Astrocyte (in vitro differentiated cells and primary cell): ENCODE measurements around the gene DGCR2. TPM values are rescaled to one million over a fixed set of nuclear protein-coding genes. Genes with fewer than 3 reads are reported as not detected.

Source experiments
- DNase-seq: peaks from one replicate; pipeline ENCODE4 v3.0.0-alpha.2; 2010; ENCODE audit warnings: low read depth
- FAIRE-seq: peaks from 2 replicates; lab custom pipeline; 2011; peaks lifted over from hg19 to GRCh38; lab: Jason Lieb, UNC
- H2AFZ ChIP-seq: 2 replicates; pipeline ENCODE4 v1.6.0; 2012; ENCODE audit warnings: low read depth, low read length, inconsistent platforms
- H3K27ac ChIP-seq: 2 replicates; pipeline ENCODE4 v1.5.1; 2011; ENCODE audit warnings: low read depth, low read length, inconsistent platforms
- H3K27me3 ChIP-seq: 2 replicates; pipeline ENCODE4 v1.6.0; 2011; ENCODE audit warnings: low read length, inconsistent platforms; ENCODE audit not compliant: insufficient read depth
- H3K36me3 ChIP-seq: 2 replicates; pipeline ENCODE4 v1.5.1; 2011; ENCODE audit warnings: low read length, inconsistent platforms; ENCODE audit not compliant: insufficient read depth
- H3K4me1 ChIP-seq: 2 replicates; pipeline ENCODE4 v1.5.1; 2011; ENCODE audit warnings: low read length, inconsistent platforms; ENCODE audit not compliant: insufficient read depth
- H3K4me2 ChIP-seq: 2 replicates; pipeline ENCODE4 v1.6.0; 2012; ENCODE audit warnings: low read length, inconsistent platforms
- H3K4me3 ChIP-seq: 2 replicates; pipeline ENCODE4 v1.5.1; 2011; ENCODE audit warnings: low read depth, mild to moderate bottlenecking, low read length, inconsistent platforms; ENCODE audit not compliant: insufficient read depth
- H3K79me2 ChIP-seq: 2 replicates; pipeline ENCODE4 v1.6.0; 2012; ENCODE audit warnings: mild to moderate bottlenecking, low read length, inconsistent platforms; ENCODE audit not compliant: insufficient read depth
- H3K9ac ChIP-seq: 2 replicates; pipeline ENCODE4 v1.6.0; 2012; ENCODE audit warnings: mild to moderate bottlenecking, low read length, inconsistent platforms
- H3K9me3 ChIP-seq: 2 replicates; pipeline ENCODE4 v1.5.1; 2012; ENCODE audit warnings: low read depth, mild to moderate bottlenecking, low read length, inconsistent platforms; ENCODE audit not compliant: insufficient read depth
- H4K20me1 ChIP-seq: 2 replicates; pipeline ENCODE4 v1.6.0; 2012; ENCODE audit warnings: low read length, inconsistent platforms; ENCODE audit not compliant: insufficient read depth
- H3K27ac Mint-ChIP-seq: one replicate; pipeline ENCODE4 v1.8.0; 2021; ENCODE audit warnings: mild to moderate bottlenecking, mixed read lengths; ENCODE audit not compliant: unreplicated experiment
- H3K27me3 Mint-ChIP-seq: one replicate; pipeline ENCODE4 v1.8.0; 2021; ENCODE audit warnings: low read depth, mixed read lengths; ENCODE audit not compliant: unreplicated experiment
- H3K36me3 Mint-ChIP-seq: one replicate; pipeline ENCODE4 v1.8.0; 2021; ENCODE audit warnings: low read depth, mixed read lengths; ENCODE audit not compliant: unreplicated experiment
- H3K4me1 Mint-ChIP-seq: one replicate; pipeline ENCODE4 v1.8.0; 2021; ENCODE audit warnings: low read depth, mixed read lengths; ENCODE audit not compliant: unreplicated experiment
- H3K4me3 Mint-ChIP-seq: one replicate; pipeline ENCODE4 v1.8.0; 2021; ENCODE audit warnings: mild to moderate bottlenecking, moderate library complexity, mixed read lengths; ENCODE audit not compliant: unreplicated experiment
- H3K9me3 Mint-ChIP-seq: one replicate; pipeline ENCODE4 v1.8.0; 2021; ENCODE audit warnings: mild to moderate bottlenecking, mixed read lengths; ENCODE audit not compliant: unreplicated experiment
- CTCF ChIP-seq: IDR thresholded peaks from 2 replicates; pipeline ENCODE4 v1.5.1; 2011; ENCODE audit warnings: low read depth, mild to moderate bottlenecking, inconsistent platforms, low read length, moderate library complexity; ENCODE audit not compliant: insufficient read depth
- EZH2 ChIP-seq: IDR thresholded peaks from 2 replicates; pipeline ENCODE4 v1.6.1; 2012; ENCODE audit warnings: mild to moderate bottlenecking, low read length, inconsistent platforms; ENCODE audit not compliant: insufficient read depth
- total RNA-seq: library from RNA; stranded (reverse); gene quantifications from 2 replicates; pipeline ENCODE4 v1.2.1, GENCODE V29; 2021

The DGCR2 gene
- total RNA-seq, 1 donor from 2014 or later = 49.4 TPM

DNA sequence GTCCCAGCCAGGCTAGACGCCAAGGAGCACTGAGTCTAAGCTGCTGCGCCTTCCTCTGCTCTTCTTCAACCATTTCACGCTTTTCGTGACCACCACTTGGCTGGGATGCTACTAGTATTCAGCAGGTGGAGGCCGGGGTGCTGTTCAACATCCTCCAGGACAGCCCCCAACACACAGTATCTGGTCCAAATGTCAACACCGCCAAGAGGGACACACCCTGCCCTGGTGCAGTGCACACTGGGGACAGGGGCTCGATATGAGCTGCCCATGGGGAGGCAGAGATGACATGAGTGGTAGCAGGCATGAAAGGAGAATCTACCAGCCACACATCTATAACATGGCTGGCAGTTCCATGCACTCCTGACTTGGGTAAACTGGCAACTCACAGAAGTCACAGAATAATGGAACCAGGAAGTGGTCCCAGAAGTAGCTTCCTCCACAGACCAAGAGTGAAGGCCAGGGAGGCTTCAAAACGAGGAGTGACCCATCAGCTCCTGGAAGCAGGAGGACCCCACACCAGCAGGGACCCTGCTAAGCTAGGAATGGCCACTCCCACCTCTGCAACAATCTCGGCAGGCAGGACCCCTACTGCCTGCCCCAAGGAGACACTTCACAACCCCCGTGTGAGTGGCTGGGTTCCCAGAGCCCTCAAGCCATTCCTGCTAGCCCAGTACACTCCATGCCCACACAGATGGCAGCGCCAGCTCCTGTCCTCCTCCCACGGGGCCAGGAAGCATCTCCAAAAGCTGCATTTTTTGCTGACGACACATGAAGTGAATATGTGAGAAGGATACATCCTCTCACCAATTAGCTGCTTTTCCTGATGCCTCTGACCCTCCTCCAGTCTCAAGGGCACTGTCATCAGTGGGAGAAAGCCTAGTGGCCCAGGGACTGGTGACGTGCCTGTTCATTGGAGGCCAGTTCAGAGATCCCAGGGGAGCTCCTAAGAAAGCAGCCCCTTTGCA lies 78.8 kb downstream of the DGCR2 start:
- DNase-seq = no peak
- H3K4me1 ChIP-seq = no peaks in the 10 kb centered on the region
- Mint-ChIP-seq H3K4me3 (no peak overlapping the region), H3K9me3 (no peaks in the 10 kb centered on the region), H3K27me3 (no peaks in the 10 kb centered on the region), H3K4me1 (no peaks in the 10 kb centered on the region), H3K36me3 (peaks cover 34% of the 10 kb centered on the region), H3K27ac (no peak overlapping the region)
- H3K27ac ChIP-seq = no peak overlapping the region
- H3K27me3 ChIP-seq = no peaks in the 10 kb centered on the region
- H3K9ac ChIP-seq = no peak overlapping the region
- FAIRE-seq = no peak
- TF ChIP-seq EZH2 (no peak), CTCF (no peak)
- H3K36me3 ChIP-seq = peaks cover 24% of the 10 kb centered on the region
- no peak overlapping the region for H3K4me2 ChIP-seq
- peaks cover 28% of the 10 kb centered on the region for H4K20me1 ChIP-seq
- H3K79me2 ChIP-seq = no peaks in the 10 kb centered on the region
- H3K9me3 ChIP-seq = no peaks in the 10 kb centered on the region
- H3K4me3 ChIP-seq = no peak overlapping the region
- H2AFZ ChIP-seq = no peak overlapping the region

- Histone ChIP-seq H3K9ac (no peak overlapping the region), H3K9me3 (no peaks in the 10 kb centered on the region), H4K20me1 (peaks cover 26% of the 10 kb centered on the region), H3K79me2 (no peaks in the 10 kb centered on the region), H3K4me3 (no peak overlapping the region), H3K27ac (no peak overlapping the region), H3K27me3 (no peaks in the 10 kb centered on the region), H3K36me3 (peaks cover 16% of the 10 kb centered on the region), H3K4me1 (no peaks in the 10 kb centered on the region), H3K4me2 (no peak overlapping the region), H2AFZ (no peak overlapping the region)
- no peak overlapping the region for H3K27ac Mint-ChIP-seq
- no peak overlapping the region for H3K4me3 Mint-ChIP-seq
- H3K36me3 Mint-ChIP-seq = peaks cover 33% of the 10 kb centered on the region
- no peaks in the 10 kb centered on the region for H3K27me3 Mint-ChIP-seq
- DNase-seq = no peak
- FAIRE-seq = no peak
- H3K9me3 Mint-ChIP-seq = no peaks in the 10 kb centered on the region
- no peaks in the 10 kb centered on the region for H3K4me1 Mint-ChIP-seq
- TF ChIP-seq EZH2 (no peak), CTCF (no peak)
Observed at GRCh38 chr22:19042285-19043120, 79.7 kb downstream of the DGCR2 start.
